GM23338 (cell line): ENCODE measurements around the gene ING4. TPM values are rescaled to one million over a fixed set of nuclear protein-coding genes. Genes with fewer than 3 reads are reported as not detected.

ENCODE experiments used
- ATAC-seq: fragments of 200-7000 bp; cut with Tn5 transposase; 3 replicates; pipeline ENCODE4 v1.9.1; 2020
- DNase-seq: peaks from one replicate; pipeline ENCODE4 v3.0.0-alpha.2; 2015; ENCODE audit warnings: low spot score
- H2AFZ ChIP-seq: fragments of 200-600 bp; sonication (generic); 2 replicates; pipeline ENCODE4 v1.8.0; 2016; ENCODE audit warnings: antibody characterized with exemption, mild to moderate bottlenecking, moderate library complexity
- H3F3A ChIP-seq: fragments of 200-600 bp; sonication (generic); replicated peaks from 2 replicates; pipeline ENCODE4 v1.8.0; 2017; ENCODE audit warnings: antibody characterized with exemption, mixed run types, low read depth
- H3K27ac ChIP-seq: fragments of 200-600 bp; sonication (generic); 2 replicates; pipeline ENCODE4 v1.6.1; 2016; ENCODE audit warnings: low read depth
- H3K27me3 ChIP-seq: fragments of 200-600 bp; sonication (generic); 2 replicates; pipeline ENCODE4 v1.8.0; 2016; ENCODE audit warnings: mild to moderate bottlenecking, mixed run types, moderate library complexity; ENCODE audit not compliant: insufficient read depth
- H3K36me3 ChIP-seq: fragments of 200-600 bp; sonication (generic); 2 replicates; pipeline ENCODE4 v1.8.0; 2016; ENCODE audit warnings: mild to moderate bottlenecking; ENCODE audit not compliant: insufficient read depth
- H3K4me1 ChIP-seq: fragments of 200-600 bp; sonication (generic); 2 replicates; pipeline ENCODE4 v1.8.0; 2016; ENCODE audit warnings: mild to moderate bottlenecking, moderate library complexity; ENCODE audit not compliant: insufficient read depth
- H3K4me2 ChIP-seq: fragments of 200-600 bp; sonication (generic); 2 replicates; pipeline ENCODE4 v1.7.1; 2017; ENCODE audit warnings: mixed run types
- H3K4me3 ChIP-seq: fragments of 200-600 bp; sonication (generic); 2 replicates; pipeline ENCODE4 v1.6.1; 2016; ENCODE audit warnings: mixed run types
- H3K79me2 ChIP-seq: fragments of 200-600 bp; sonication (generic); replicated peaks from 2 replicates; pipeline ENCODE4 v1.8.0; 2017; ENCODE audit warnings: mild to moderate bottlenecking; ENCODE audit not compliant: insufficient read depth
- H3K9me2 ChIP-seq: fragments of 200-600 bp; sonication (generic); 2 replicates; pipeline ENCODE4 v1.8.0; 2017; ENCODE audit not compliant: insufficient read depth
- H4K20me1 ChIP-seq: fragments of 200-600 bp; sonication (generic); replicated peaks from 2 replicates; pipeline ENCODE4 v1.8.0; 2017; ENCODE audit warnings: mild to moderate bottlenecking; ENCODE audit not compliant: insufficient read depth
- H3K27ac Mint-ChIP-seq: 2 replicates; pipeline ENCODE4 v1.8.0; 2020; ENCODE audit warnings: inconsistent platforms, mild to moderate bottlenecking, moderate library complexity, mixed read lengths
- H3K27me3 Mint-ChIP-seq: 3 replicates; pipeline ENCODE4 v1.8.0; 2022; ENCODE audit warnings: low read depth, mild to moderate bottlenecking, moderate library complexity, mixed read lengths, inconsistent platforms; ENCODE audit not compliant: insufficient read depth, poor library complexity
- H3K36me3 Mint-ChIP-seq: 3 replicates; pipeline ENCODE4 v1.8.0; 2021; ENCODE audit warnings: low read depth, mild to moderate bottlenecking, inconsistent platforms, moderate library complexity, mixed read lengths
- H3K4me1 Mint-ChIP-seq: 3 replicates; pipeline ENCODE4 v1.8.0; 2020; ENCODE audit warnings: mild to moderate bottlenecking, inconsistent platforms, mixed read lengths
- H3K4me3 Mint-ChIP-seq: 3 replicates; pipeline ENCODE4 v1.8.0; 2021; ENCODE audit warnings: moderate library complexity, mild to moderate bottlenecking, inconsistent platforms, mixed read lengths
- H3K9me3 Mint-ChIP-seq: 3 replicates; pipeline ENCODE4 v1.8.0; 2020; ENCODE audit warnings: moderate library complexity, mild to moderate bottlenecking, inconsistent platforms, mixed read lengths
- CREB1 ChIP-seq: fragments of 250-450 bp; sonication (Bioruptor Pico); IDR thresholded peaks from 2 replicates; pipeline ENCODE4 v1.5.0; 2020; ENCODE audit warnings: low read depth, mild to moderate bottlenecking, moderate library complexity
- EZH2 ChIP-seq: fragments of 200-600 bp; sonication (generic); IDR thresholded peaks from one replicate; pipeline ENCODE4 v1.8.0; 2017; ENCODE audit warnings: antibody characterized with exemption, mild to moderate bottlenecking, low read depth; ENCODE audit not compliant: unreplicated experiment
- POLR2AphosphoS5 ChIP-seq: IDR thresholded peaks from 2 replicates; pipeline ENCODE4 v1.6.1; 2016; ENCODE audit warnings: antibody characterized with exemption, low read depth
- STAT1 ChIP-seq: IDR thresholded peaks from one replicate; pipeline ENCODE4 v1.6.1; 2016; ENCODE audit warnings: antibody characterized with exemption; ENCODE audit not compliant: unreplicated experiment
- ZNF114 ChIP-seq: fragments of 250-450 bp; sonication (Bioruptor Pico); IDR thresholded peaks from 2 replicates; pipeline ENCODE4 v1.5.0; 2020; ENCODE audit warnings: mild to moderate bottlenecking, moderate library complexity
- ZNF331 ChIP-seq: fragments of 250-450 bp; sonication (Bioruptor Pico); IDR thresholded peaks from 2 replicates; pipeline ENCODE4 v1.5.0; 2020; ENCODE audit warnings: low read depth, mild to moderate bottlenecking, moderate library complexity
- polyA plus RNA-seq: library from polyadenylated mRNA; unstranded; fragments of >200 nt; fragmentation: Nextera tagmentation; extraction: Ambion mirVana; gene quantifications from 2 replicates; pipeline ENCODE4 v1.2.1, GENCODE V29; 2016
- total RNA-seq: library from RNA; depleted of rRNA; stranded (reverse); fragments of >200 nt; shearing (Covaris generic); gene quantifications from 2 replicates; pipeline ENCODE4 v1.2.3, GENCODE V29; 2014
- TF ChIP-seq, protein P1 (sequence below): IDR thresholded peaks from one replicate; pipeline ENCODE4 v1.6.1; 2018; ENCODE audit warnings: antibody characterized with exemption; ENCODE audit not compliant: unreplicated experiment
- TF ChIP-seq, protein P2 (sequence below): fragments of 250-450 bp; sonication (Bioruptor Pico); IDR thresholded peaks from 2 replicates; pipeline ENCODE4 v1.5.0; 2020; ENCODE audit warnings: mild to moderate bottlenecking, moderate library complexity
- TF ChIP-seq, protein P3 (sequence below): IDR thresholded peaks from 2 replicates; pipeline ENCODE4 v1.6.1; 2016; ENCODE audit warnings: antibody characterized with exemption
- TF ChIP-seq, protein P4 (sequence below), 2 experiments: fragments of 200-600 bp in 1 of 2; sonication (generic) in 1 of 2; conservative IDR thresholded peaks; 2 replicates each; pipeline versions ENCODE4 v1.5.1 to v1.6.1; 2016 to 2017; ENCODE audit warnings: antibody characterized with exemption in 2 of 2, low read depth in 2 of 2, mild to moderate bottlenecking in 2 of 2, moderate library complexity in 1 of 2

ING4 gene
- total and polyA plus RNA-seq, 2 experiments from 2014 or later, result 22.0 to 29.6 TPM

DNA sequence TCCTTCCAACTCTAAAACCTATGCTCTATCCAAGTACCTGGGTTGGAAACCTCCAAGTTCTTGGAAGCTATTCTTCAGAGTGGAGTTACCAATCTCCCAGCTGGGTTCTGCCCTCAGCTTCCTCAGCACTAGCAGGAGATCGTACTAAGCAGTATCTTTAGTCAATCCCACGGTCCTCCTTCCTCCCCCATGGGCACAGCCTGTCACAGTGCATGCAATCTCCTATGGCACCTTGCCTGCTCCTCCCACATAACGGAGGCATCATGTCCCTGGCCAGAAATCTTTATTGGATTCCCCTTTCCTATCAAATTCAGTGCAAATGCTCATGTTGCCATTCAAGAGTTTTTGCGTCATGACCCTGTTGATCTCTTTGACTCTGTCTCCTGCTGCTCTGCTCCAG is 21.8 kb downstream of the ING4 start (continued):
- TF ChIP-seq, protein P1, sequence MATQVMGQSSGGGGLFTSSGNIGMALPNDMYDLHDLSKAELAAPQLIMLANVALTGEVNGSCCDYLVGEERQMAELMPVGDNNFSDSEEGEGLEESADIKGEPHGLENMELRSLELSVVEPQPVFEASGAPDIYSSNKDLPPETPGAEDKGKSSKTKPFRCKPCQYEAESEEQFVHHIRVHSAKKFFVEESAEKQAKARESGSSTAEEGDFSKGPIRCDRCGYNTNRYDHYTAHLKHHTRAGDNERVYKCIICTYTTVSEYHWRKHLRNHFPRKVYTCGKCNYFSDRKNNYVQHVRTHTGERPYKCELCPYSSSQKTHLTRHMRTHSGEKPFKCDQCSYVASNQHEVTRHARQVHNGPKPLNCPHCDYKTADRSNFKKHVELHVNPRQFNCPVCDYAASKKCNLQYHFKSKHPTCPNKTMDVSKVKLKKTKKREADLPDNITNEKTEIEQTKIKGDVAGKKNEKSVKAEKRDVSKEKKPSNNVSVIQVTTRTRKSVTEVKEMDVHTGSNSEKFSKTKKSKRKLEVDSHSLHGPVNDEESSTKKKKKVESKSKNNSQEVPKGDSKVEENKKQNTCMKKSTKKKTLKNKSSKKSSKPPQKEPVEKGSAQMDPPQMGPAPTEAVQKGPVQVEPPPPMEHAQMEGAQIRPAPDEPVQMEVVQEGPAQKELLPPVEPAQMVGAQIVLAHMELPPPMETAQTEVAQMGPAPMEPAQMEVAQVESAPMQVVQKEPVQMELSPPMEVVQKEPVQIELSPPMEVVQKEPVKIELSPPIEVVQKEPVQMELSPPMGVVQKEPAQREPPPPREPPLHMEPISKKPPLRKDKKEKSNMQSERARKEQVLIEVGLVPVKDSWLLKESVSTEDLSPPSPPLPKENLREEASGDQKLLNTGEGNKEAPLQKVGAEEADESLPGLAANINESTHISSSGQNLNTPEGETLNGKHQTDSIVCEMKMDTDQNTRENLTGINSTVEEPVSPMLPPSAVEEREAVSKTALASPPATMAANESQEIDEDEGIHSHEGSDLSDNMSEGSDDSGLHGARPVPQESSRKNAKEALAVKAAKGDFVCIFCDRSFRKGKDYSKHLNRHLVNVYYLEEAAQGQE, result no peak
- TF ChIP-seq EZH2, result no peak

DNA sequence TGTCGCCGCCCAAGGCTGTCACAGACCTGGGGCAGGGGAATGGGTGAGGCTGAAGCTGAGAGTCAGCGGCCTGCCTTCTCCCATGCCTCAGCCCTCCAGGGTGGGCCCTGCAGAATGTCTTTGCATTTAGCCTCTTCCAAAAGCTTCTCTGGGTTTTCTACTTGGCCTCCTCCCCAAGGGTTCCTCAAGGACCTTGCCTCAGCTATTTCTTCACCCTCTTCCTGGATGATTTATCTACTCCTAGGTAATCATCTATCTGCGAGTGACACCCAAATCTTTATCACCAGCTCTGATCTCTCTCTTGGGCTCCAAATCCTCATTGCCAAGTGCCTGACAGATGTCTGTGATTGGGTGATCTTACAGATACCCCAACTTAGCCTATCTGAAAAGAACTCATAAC is 22.4 kb downstream of the ING4 start:
- Mint-ChIP-seq H3K4me1 (peaks cover 18% of the 10 kb centered on the region), H3K9me3 (no peaks in the 10 kb centered on the region), H3K27ac (no peak overlapping the region), H3K27me3 (peaks cover 18% of the 10 kb centered on the region), H3K4me3 (no peak overlapping the region), H3K36me3 (no peaks in the 10 kb centered on the region; the same call in 2 of the 3 replicates)
- no peak overlapping the region for H3K4me2 ChIP-seq
- ATAC-seq, result no peak
- no peak overlapping the region for H2AFZ ChIP-seq
- no peak overlapping the region for H3K4me3 ChIP-seq
- TF ChIP-seq EZH2 (no peak), STAT1 (no peak), POLR2AphosphoS5 (no peak), ZNF114 (CRISPR knock-in tag) (no peak), CREB1 (CRISPR knock-in tag) (no peak), ZNF331 (CRISPR knock-in tag) (no peak)
- TF ChIP-seq, protein P2, sequence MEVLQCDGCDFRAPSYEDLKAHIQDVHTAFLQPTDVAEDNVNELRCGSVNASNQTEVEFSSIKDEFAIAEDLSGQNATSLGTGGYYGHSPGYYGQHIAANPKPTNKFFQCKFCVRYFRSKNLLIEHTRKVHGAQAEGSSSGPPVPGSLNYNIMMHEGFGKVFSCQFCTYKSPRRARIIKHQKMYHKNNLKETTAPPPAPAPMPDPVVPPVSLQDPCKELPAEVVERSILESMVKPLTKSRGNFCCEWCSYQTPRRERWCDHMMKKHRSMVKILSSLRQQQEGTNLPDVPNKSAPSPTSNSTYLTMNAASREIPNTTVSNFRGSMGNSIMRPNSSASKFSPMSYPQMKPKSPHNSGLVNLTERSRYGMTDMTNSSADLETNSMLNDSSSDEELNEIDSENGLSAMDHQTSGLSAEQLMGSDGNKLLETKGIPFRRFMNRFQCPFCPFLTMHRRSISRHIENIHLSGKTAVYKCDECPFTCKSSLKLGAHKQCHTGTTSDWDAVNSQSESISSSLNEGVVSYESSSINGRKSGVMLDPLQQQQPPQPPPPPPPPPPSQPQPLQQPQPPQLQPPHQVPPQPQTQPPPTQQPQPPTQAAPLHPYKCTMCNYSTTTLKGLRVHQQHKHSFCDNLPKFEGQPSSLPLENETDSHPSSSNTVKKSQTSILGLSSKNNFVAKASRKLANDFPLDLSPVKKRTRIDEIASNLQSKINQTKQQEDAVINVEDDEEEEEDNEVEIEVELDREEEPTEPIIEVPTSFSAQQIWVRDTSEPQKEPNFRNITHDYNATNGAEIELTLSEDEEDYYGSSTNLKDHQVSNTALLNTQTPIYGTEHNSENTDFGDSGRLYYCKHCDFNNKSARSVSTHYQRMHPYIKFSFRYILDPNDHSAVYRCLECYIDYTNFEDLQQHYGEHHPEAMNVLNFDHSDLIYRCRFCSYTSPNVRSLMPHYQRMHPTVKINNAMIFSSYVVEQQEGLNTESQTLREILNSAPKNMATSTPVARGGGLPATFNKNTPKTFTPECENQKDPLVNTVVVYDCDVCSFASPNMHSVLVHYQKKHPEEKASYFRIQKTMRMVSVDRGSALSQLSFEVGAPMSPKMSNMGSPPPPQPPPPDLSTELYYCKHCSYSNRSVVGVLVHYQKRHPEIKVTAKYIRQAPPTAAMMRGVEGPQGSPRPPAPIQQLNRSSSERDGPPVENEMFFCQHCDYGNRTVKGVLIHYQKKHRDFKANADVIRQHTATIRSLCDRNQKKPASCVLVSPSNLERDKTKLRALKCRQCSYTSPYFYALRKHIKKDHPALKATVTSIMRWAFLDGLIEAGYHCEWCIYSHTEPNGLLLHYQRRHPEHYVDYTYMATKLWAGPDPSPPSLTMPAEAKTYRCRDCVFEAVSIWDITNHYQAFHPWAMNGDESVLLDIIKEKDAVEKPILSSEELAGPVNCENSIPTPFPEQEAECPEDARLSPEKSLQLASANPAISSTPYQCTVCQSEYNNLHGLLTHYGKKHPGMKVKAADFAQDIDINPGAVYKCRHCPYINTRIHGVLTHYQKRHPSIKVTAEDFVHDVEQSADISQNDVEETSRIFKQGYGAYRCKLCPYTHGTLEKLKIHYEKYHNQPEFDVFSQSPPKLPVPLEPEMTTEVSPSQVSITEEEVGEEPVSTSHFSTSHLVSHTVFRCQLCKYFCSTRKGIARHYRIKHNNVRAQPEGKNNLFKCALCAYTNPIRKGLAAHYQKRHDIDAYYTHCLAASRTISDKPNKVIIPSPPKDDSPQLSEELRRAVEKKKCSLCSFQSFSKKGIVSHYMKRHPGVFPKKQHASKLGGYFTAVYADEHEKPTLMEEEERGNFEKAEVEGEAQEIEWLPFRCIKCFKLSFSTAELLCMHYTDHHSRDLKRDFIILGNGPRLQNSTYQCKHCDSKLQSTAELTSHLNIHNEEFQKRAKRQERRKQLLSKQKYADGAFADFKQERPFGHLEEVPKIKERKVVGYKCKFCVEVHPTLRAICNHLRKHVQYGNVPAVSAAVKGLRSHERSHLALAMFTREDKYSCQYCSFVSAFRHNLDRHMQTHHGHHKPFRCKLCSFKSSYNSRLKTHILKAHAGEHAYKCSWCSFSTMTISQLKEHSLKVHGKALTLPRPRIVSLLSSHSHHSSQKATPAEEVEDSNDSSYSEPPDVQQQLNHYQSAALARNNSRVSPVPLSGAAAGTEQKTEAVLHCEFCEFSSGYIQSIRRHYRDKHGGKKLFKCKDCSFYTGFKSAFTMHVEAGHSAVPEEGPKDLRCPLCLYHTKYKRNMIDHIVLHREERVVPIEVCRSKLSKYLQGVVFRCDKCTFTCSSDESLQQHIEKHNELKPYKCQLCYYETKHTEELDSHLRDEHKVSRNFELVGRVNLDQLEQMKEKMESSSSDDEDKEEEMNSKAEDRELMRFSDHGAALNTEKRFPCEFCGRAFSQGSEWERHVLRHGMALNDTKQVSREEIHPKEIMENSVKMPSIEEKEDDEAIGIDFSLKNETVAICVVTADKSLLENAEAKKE (CRISPR knock-in tag), result no peak
- TF ChIP-seq, protein P3, sequence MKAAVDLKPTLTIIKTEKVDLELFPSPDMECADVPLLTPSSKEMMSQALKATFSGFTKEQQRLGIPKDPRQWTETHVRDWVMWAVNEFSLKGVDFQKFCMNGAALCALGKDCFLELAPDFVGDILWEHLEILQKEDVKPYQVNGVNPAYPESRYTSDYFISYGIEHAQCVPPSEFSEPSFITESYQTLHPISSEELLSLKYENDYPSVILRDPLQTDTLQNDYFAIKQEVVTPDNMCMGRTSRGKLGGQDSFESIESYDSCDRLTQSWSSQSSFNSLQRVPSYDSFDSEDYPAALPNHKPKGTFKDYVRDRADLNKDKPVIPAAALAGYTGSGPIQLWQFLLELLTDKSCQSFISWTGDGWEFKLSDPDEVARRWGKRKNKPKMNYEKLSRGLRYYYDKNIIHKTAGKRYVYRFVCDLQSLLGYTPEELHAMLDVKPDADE, result no peak
- TF ChIP-seq, protein P4, sequence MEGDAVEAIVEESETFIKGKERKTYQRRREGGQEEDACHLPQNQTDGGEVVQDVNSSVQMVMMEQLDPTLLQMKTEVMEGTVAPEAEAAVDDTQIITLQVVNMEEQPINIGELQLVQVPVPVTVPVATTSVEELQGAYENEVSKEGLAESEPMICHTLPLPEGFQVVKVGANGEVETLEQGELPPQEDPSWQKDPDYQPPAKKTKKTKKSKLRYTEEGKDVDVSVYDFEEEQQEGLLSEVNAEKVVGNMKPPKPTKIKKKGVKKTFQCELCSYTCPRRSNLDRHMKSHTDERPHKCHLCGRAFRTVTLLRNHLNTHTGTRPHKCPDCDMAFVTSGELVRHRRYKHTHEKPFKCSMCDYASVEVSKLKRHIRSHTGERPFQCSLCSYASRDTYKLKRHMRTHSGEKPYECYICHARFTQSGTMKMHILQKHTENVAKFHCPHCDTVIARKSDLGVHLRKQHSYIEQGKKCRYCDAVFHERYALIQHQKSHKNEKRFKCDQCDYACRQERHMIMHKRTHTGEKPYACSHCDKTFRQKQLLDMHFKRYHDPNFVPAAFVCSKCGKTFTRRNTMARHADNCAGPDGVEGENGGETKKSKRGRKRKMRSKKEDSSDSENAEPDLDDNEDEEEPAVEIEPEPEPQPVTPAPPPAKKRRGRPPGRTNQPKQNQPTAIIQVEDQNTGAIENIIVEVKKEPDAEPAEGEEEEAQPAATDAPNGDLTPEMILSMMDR (conservative IDR thresholded peaks at IDR 0.05; ENCODE audit: low read depth in 2 of 2), result no peak
- no peaks in the 10 kb centered on the region for H3K79me2 ChIP-seq
- no peaks in the 10 kb centered on the region for H4K20me1 ChIP-seq
- no peak for DNase-seq
- H3K27ac ChIP-seq, result no peak overlapping the region
- H3K9me2 ChIP-seq, result no peaks in the 10 kb centered on the region
- peaks cover 10% of the 10 kb centered on the region; the same call in 1 of the 2 replicates for H3K4me1 ChIP-seq
- no peaks in the 10 kb centered on the region for H3K36me3 ChIP-seq
- H3K27me3 ChIP-seq, result peaks cover 13% of the 10 kb centered on the region; the same call in 1 of the 2 replicates
- 0 out of 2 replicates have a peak, but pooled peaks cover 2% of the 10 kb centered on the region for H3F3A ChIP-seq
